Fibroblast of mammary gland (primary cell): ENCODE results near the gene HYAL3.
A peak's percentile ranks its signal among the peaks of the same experiment; 100 is the strongest.

ENCODE experiments used
- DNase-seq: peaks from one replicate; pipeline ENCODE4 v3.0.0-alpha.2; 2010; ENCODE audit warnings: low read depth
- H3K4me3 ChIP-seq: 2 replicates; pipeline ENCODE4 v1.5.1; 2011; ENCODE audit warnings: low read depth, mild to moderate bottlenecking, low read length, moderate library complexity; ENCODE audit not compliant: control insufficient read depth
- TF ChIP-seq, protein P1 (sequence below): conservative IDR thresholded peaks from 2 replicates; pipeline ENCODE4 v1.5.1; 2011; ENCODE audit warnings: low read depth, low read length, inconsistent platforms; ENCODE audit not compliant: control insufficient read depth, insufficient read depth

Gene HYAL3

GRCh38 chr3:50323614-50324199 lies 24.5 kb upstream of the HYAL3 start:
- H3K4me3 ChIP-seq: no peak overlapping the region
- TF ChIP-seq, protein P1, sequence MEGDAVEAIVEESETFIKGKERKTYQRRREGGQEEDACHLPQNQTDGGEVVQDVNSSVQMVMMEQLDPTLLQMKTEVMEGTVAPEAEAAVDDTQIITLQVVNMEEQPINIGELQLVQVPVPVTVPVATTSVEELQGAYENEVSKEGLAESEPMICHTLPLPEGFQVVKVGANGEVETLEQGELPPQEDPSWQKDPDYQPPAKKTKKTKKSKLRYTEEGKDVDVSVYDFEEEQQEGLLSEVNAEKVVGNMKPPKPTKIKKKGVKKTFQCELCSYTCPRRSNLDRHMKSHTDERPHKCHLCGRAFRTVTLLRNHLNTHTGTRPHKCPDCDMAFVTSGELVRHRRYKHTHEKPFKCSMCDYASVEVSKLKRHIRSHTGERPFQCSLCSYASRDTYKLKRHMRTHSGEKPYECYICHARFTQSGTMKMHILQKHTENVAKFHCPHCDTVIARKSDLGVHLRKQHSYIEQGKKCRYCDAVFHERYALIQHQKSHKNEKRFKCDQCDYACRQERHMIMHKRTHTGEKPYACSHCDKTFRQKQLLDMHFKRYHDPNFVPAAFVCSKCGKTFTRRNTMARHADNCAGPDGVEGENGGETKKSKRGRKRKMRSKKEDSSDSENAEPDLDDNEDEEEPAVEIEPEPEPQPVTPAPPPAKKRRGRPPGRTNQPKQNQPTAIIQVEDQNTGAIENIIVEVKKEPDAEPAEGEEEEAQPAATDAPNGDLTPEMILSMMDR: no peak
- no peak for DNase-seq

- no peak overlapping the region for H3K4me3 ChIP-seq
- DNase-seq: no peak
- TF ChIP-seq, protein P1: no peak
These were observed 23.9 kb upstream of the HYAL3 start for GRCh38 chr3:50323092-50323600.

DNA sequence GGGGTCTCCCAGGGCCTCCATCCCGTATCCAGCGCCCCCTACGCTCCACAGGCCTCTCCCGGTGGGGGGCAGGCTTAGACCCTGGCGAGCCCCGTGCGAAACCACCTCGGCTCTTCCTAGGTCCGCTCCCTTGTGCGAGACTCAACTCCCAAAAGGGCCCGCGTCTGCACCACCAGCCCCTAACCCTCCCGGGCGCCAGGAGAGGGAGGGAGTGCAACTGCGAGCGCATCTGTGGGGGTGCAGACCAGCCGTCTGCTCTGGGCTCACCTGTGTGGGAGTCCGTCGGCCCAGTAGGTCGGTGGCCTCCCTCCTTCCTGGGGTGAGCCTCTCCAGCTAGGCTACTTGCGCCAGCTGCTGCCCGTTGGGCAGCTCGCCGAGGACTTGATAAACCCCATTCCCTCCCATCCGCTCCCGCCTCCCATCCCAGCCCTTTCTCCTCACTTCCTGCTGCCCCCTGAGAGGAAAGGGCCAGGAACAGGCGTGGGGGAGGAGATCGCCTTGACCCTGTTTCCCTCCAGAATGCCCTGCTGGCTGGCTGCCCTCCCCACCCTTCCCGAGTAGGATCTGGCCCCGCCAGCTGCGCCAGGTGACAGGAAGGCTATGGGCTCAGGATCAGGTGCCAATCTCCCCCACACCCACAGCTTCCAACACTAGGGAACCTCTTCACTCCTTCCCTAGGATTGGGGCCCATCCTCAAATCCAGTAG lies 23.3 kb upstream of the HYAL3 start, which contains the start of gene HYAL2:
Gene HYAL2, minus strand, starts transcription at position 360 of the 706 bp plus-strand sequence. CDS start 2,256 bp downstream, outside the sequence.
- DNase-seq: no peak
- TF ChIP-seq, protein P1: no peak
- peak within 1 kb of the TSS; percentile 84 for H3K4me3 ChIP-seq

DNA sequence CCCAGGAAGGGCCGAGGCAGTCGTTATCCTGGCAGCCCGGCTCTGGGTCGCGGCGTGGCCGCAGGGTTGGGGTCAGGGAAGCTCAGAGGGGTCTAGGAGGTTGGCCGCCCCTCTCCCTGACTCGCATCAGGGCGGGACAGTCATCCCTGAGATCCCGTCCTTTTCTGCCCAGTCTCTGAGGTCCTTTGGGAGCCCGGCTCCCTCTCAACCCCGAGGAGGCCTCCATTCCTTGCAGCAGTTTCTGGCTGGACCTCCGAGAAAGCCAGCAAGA lies 22.8 kb upstream of the HYAL3 start:
- DNase-seq: no peak
- TF ChIP-seq, protein P1: no peak
- peak overlapping the region; percentile 84 for H3K4me3 ChIP-seq

DNA sequence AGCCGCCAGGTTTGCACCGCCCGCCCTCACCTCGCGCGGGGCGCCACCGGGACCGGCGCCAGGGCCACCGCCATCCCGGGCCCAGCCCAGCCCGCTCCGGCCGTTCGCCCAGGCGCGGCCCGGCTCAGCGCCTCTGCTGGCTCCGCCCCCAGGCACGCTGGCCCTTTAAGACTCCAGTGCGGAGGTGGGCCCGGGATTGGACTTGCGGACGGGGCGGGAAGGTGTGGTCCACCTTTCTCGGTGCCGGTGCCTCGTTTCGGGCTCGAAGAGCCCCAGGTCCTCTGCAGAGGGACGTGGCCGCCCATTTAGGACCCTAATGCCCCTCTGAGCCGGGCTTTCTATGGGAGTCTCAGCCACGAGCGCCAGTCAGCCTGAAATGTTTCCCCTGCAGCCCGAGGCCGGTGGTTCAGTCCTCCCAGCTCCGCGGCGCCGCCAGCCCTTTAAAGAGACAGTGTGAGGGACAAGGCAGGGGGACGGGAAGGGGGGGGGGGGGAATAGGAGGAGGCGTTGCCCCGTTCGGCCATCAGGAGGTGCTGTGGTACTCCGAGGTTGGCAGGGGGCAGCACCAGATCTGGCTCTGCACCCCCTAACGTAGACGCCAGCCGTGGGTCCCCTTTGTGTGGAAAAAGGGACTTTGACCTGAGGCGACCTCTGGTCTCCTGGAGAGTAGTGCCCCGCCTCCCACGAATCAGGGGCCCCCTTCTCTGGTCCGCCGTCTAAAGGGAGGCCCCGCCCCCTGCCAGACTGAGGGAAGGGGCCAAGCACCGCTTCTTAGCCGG lies 22.3 kb upstream of the HYAL3 start:
- peak overlapping the region; percentile 84 for H3K4me3 ChIP-seq
- peak; percentile 79 for DNase-seq
- TF ChIP-seq, protein P1: peak; percentile 44

- TF ChIP-seq, protein P1: no peak
- peak overlapping the region; percentile 84 for H3K4me3 ChIP-seq
- peak; percentile 44 for DNase-seq
These were observed 21.7 kb upstream of the HYAL3 start for GRCh38 chr3:50320853-50321335.
